ENCODE measurements around the gene SLC25A29.
"Not testable (repeated sequence)": the region's sequence is repeated elsewhere in the genome, so short reads cannot be mapped to it uniquely, and the experiment has no call there.

SLC25A29 gene

GRCh38 chr14:100289916-100290606 lies 16.2 kb downstream of the SLC25A29 start:
- H3K4me2 ChIP-seq (ENCODE audit: low read depth, low read length, poor library complexity, severe bottlenecking), result no peak overlapping the region
- H3F3A ChIP-seq (ENCODE audit: low read depth), result no peaks in the 10 kb centered on the region
- H3K9ac ChIP-seq (ENCODE audit: low read depth, low read length, poor library complexity, severe bottlenecking), result no peak overlapping the region
- no peak overlapping the region for H2AFZ ChIP-seq (ENCODE audit: low read length)
- no peaks in the 10 kb centered on the region for H3K9me3 ChIP-seq (ENCODE audit: insufficient read depth, low read depth, low read length)
- H3K36me3 ChIP-seq (ENCODE audit: insufficient read depth, low read length), result peaks cover 26% of the 10 kb centered on the region; the same call in 1 of the 2 replicates
- peaks cover 3% of the 10 kb centered on the region for H4K20me1 ChIP-seq (ENCODE audit: insufficient read depth, low read length, poor library complexity, severe bottlenecking)
- H3K9me2 ChIP-seq (replicated peaks; ENCODE audit: low read depth, low read length), result no peaks in the 10 kb centered on the region
- TF ChIP-seq EZH2phosphoT487 (IDR thresholded peaks at IDR 0.05; ENCODE audit: borderline replicate concordance), result no peak
- no peak for TF ChIP-seq CTCF (conservative IDR thresholded peaks at IDR 0.05; ENCODE audit: low read length)
- no peaks in the 10 kb centered on the region for H3K79me2 ChIP-seq (ENCODE audit: insufficient read depth, low read length)
- H3K4me1 ChIP-seq (ENCODE audit: insufficient read depth, low read length, poor library complexity, severe bottlenecking), result no peaks in the 10 kb centered on the region
- H3K4me3 ChIP-seq (ENCODE audit: low read length, poor library complexity, severe bottlenecking), result no peak overlapping the region
- H3K27me3 ChIP-seq (ENCODE audit: insufficient read depth, low read length, poor library complexity, severe bottlenecking), result no peaks in the 10 kb centered on the region

- Histone ChIP-seq H3K4me3 (ENCODE audit: low read length, poor library complexity, severe bottlenecking) (no peak overlapping the region), H2AFZ (ENCODE audit: low read length) (no peak overlapping the region), H3K4me1 (ENCODE audit: insufficient read depth, low read length, poor library complexity, severe bottlenecking) (no peaks in the 10 kb centered on the region), H3K79me2 (ENCODE audit: insufficient read depth, low read length) (no peaks in the 10 kb centered on the region; the same call in 1 of the 2 replicates), H3K27me3 (ENCODE audit: insufficient read depth, low read length, poor library complexity, severe bottlenecking) (no peaks in the 10 kb centered on the region), H3K9ac (ENCODE audit: low read depth, low read length, poor library complexity, severe bottlenecking) (no peak overlapping the region), H3F3A (ENCODE audit: low read depth) (no peaks in the 10 kb centered on the region), H3K9me3 (ENCODE audit: insufficient read depth, low read depth, low read length) (no peaks in the 10 kb centered on the region), H3K9me2 (replicated peaks; ENCODE audit: low read depth, low read length) (no peaks in the 10 kb centered on the region), H3K36me3 (ENCODE audit: insufficient read depth, low read length) (peaks cover 26% of the 10 kb centered on the region; the same call in 1 of the 2 replicates), H4K20me1 (ENCODE audit: insufficient read depth, low read length, poor library complexity, severe bottlenecking) (peaks cover 7% of the 10 kb centered on the region), H3K4me2 (ENCODE audit: low read depth, low read length, poor library complexity, severe bottlenecking) (no peak overlapping the region)
- TF ChIP-seq EZH2phosphoT487 (IDR thresholded peaks at IDR 0.05; ENCODE audit: borderline replicate concordance) (no peak), CTCF (conservative IDR thresholded peaks at IDR 0.05; ENCODE audit: low read length) (no peak)
Observed at GRCh38 chr14:100288382-100289185, 17.7 kb downstream of the SLC25A29 start.

GRCh38 chr14:100287998-100288295 lies 18.3 kb downstream of the SLC25A29 start:
- not testable (repeated sequence) for H3K4me1 ChIP-seq (ENCODE audit: insufficient read depth, low read length, poor library complexity, severe bottlenecking); H3K4me2 ChIP-seq (ENCODE audit: low read depth, low read length, poor library complexity, severe bottlenecking)

More at GRCh38 chr14:100287998-100288295, 18.3 kb downstream of the SLC25A29 start:
- not testable (repeated sequence) for H2AFZ ChIP-seq (ENCODE audit: low read length); H3K9me2 ChIP-seq (replicated peaks; ENCODE audit: low read depth, low read length); H4K20me1 ChIP-seq (ENCODE audit: insufficient read depth, low read length, poor library complexity, severe bottlenecking); H3F3A ChIP-seq (ENCODE audit: low read depth); H3K4me3 ChIP-seq (ENCODE audit: low read length, poor library complexity, severe bottlenecking); H3K79me2 ChIP-seq (ENCODE audit: insufficient read depth, low read length); H3K9me3 ChIP-seq (ENCODE audit: insufficient read depth, low read depth, low read length); H3K27me3 ChIP-seq (ENCODE audit: insufficient read depth, low read length, poor library complexity, severe bottlenecking); H3K9ac ChIP-seq (ENCODE audit: low read depth, low read length, poor library complexity, severe bottlenecking)
- peaks cover 27% of the 10 kb centered on the region; the same call in 1 of the 2 replicates for H3K36me3 ChIP-seq (ENCODE audit: insufficient read depth, low read length)

All from Loucy (cell line).